DMS153 treated with DMSO at 0.1 percent for 48 hours (cell line): Measurements from ENCODE around the gene CS.
"Not testable (repeated sequence)": the region's sequence is repeated elsewhere in the genome, so short reads cannot be mapped to it uniquely, and the experiment has no call there.

Experiments
- DNase-seq: peaks from one replicate; lab custom pipeline; 2025; ENCODE audit not compliant: unreplicated experiment; lab: John Stamatoyannopoulos, UW

Gene CS

GRCh38 chr12:56321027-56321426 lies 20.9 kb upstream of the CS start:
- DNase-seq = no peak

DNA sequence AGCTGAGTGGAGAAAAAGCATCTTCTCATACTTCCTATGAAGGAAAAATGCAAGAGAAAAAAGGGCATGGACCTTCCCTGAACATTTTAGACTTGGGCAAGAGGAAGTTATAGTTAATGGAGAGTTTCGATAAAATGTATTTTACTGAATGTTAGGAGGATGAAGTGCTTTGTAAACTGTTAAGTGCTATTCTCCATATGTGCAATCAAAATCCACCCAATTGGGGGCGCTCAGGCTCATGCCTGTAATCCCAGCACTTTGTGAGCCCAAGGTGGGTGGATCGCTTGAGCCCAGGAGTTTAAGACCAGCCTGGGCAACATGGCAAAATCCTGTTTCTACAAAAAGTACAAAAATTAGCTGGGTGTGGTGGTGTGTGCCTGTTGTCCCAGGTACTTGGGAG lies 17.5 kb upstream of the CS start:
- no peak for DNase-seq

- DNase-seq = peak; percentile 98
These were observed 15.7 kb upstream of the CS start, which contains the start of gene CNPY2 for GRCh38 chr12:56315622-56316473. CNPY2 (minus strand) TSS chr12:56315988; CDS start chr12:56315217, 771 bp downstream.

DNA sequence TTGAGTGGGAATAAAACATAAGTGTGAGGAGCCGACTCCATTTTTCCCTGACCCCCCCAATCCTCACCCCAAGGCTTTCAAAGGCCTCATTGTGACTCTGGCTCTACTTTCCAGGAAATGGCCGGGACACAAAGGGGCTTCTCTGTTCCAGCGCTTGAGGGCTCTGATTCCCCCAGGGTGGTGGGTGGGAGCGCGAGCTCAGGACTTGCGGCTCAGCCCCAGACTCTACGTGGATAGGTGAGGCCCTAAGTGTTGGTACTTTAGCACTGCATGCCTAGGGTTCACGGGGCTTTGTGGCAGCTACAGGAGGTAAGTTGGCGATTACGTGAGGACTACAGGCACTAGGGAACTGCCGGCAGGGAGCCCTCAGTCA lies 15.1 kb upstream of the CS start:
- no peak for DNase-seq

DNA sequence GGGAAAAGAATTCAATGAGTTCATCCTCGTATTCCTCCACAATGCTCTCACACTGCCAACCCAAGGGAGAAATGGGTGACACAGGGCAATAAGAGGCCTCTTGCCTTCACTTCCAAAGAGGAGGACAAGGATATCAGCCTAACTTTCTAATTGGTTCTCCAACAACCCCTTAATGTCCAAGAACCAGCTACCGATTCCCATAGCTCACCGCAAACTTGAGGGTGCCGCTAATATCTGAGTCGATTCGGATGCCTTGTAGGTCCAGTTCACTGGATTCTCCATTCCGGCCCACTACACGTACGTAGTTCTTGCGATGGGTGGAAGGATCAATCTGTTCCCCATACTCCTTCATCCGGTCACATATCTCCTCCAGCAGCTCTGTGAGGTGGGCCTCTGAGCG lies 10.9 kb upstream of the CS start:
- DNase-seq = no peak

DNA sequence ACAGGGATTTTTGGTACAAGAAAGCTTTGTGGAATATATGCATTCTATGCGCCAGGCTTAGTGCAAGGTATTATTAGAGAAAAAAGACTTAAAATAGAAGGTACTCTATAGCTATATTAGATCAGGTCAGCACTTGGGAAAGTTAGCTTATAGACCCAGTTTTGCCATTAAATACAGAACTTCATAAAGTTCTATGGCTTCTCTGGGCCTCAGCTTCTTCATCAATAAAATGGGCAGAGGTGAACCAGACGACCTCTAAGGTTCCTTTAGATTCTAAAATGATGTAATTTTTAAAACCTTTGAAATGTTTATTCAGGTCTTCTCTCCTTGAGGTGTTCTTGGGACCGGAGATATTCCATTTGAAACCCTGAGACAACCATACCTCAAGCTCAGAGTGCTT lies 8.6 kb upstream of the CS start:
- DNase-seq = no peak

- no peak for DNase-seq
These were observed 7.3 kb upstream of the CS start for GRCh38 chr12:56307221-56307965.

GRCh38 chr12:56304872-56305590 lies 4.9 kb upstream of the CS start:
- DNase-seq = no peak

DNA sequence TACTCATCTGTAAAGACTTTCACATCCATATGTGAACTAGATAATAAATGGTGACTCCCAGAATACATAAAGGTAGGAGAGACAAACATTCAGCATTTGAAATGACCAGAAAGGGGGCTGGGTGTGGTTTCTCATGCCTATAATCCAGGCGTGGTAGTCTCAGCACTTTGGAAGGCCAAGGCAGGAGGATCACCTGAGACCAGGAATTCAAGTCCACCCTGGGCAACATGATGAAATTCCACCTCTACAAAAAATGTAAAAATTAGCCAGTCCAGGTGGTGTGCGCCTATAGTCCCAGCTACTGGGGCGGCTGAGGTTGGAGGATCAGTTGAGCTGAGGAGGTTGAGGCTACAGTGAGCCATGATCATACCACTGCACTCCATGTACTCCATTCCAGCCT lies 4.1 kb upstream of the CS start:
- DNase-seq = no peak

- DNase-seq = peak; percentile 49
These were observed 724 bp upstream of the CS start for GRCh38 chr12:56300644-56301464.

- DNase-seq = no peak
These were observed 750 bp downstream of the CS start for GRCh38 chr12:56299308-56299852.

DNA sequence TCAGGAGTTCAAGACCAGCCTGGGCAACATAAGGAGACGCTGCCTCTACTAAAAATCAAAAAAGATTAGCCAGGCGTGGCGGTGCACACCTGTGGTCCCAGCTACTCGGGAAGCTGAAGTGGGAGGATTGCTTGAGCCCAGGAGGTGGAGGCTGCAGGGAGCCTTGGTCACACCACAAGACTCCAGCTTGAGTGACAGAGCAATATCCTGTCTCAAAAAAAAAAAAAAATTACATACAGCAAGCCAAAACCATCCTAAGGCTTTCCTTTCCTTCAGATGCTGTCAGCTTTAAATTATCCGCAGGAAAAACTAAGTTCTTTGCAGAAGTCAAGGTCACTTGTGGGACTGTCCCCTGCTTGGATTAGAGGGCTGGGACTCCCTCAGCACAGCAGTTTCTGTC lies 1.3 kb downstream of the CS start:
- DNase-seq = no peak

DNA sequence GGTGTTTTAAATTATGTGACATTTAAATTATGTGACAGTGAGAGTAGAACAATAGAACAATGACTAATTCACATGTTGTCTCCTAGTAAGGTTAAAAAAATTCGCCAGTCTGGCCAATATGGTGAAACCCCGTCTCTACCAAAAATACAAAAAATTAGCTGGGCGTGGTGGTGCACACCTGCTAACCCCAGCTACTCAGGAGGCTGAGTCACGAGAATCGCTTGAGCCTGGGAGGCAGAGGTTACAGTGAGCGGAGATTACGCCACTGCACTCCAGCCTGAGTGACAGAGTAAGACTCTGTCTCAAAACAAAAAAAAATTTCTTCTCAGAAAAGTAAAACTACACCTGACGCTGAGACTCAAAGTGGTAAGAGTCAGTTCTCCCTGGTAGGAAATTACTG lies 2.7 kb downstream of the CS start:
- DNase-seq = no peak

- DNase-seq = no peak
These were observed 3.8 kb downstream of the CS start for GRCh38 chr12:56296295-56296694.

GRCh38 chr12:56293795-56294194 lies 6.3 kb downstream of the CS start:
- no peak for DNase-seq

DNA sequence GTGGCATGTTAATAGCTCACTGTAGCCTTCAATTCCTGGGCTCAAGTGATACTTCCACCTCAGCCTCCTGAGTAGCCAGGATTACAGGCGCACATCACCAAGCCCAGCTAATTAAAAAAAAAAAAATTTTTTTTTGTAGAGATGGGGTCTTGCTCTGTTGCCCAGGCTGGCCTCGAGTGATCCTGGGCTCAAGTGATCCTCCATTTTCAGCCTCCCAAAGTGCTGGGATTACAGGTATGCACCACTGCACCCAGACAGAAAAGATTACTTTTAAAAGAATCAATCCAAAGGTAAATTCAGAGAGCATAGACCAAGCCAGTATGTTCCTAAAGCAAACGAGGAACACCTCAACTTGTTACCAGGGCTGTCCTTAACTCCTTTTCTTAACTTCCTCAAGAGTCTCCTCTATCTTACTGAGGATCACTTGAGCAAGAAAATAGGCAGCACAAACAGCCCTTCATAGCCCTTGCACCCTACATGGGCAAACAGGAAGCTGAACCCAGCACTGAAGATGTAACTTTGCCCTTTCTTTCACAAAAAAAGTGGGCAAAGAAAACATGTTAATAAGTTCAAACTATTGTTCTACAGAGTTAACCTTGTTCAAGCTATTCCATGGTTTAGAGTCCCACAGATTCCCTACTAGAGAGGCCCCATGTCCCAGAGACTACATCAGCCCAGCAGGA lies 11.3 kb downstream of the CS start:
- no peak for DNase-seq

DNA sequence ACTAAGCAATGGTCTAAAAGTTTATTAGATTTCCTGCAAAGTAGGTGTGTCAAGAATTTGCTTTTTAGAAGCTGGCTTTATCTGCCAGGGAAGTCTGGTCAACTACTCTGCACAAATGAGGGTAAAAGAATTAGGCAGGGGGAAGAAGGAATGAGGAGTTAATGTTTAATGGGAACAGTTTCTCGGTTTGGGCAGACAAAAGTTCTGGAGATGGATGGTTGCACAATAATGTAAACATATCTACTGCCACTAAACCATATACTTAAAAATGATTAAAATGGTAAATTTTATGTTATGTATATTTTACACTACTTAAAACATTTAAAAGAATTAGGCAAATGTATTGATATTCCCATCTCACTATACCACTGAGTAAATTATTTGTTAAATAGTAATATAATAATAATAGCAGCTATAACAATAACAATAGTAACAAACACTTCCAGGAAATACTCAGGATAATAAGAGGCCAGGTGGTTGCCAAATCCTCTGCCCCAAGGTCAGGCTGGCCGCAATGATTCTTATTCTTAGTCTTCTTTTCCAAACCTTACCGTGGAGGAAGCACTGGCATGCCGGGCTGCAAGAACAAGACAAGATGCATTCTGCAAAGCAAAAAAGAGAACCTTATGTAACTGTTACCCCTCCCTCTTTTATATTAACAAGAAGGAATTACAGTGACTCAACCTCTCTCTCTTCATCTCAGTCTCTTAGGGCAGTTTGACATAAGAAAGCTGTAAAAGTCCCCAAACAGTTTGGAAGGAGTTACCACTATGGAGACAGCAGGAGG lies 13.9 kb downstream of the CS start:
- DNase-seq = no peak

DNA sequence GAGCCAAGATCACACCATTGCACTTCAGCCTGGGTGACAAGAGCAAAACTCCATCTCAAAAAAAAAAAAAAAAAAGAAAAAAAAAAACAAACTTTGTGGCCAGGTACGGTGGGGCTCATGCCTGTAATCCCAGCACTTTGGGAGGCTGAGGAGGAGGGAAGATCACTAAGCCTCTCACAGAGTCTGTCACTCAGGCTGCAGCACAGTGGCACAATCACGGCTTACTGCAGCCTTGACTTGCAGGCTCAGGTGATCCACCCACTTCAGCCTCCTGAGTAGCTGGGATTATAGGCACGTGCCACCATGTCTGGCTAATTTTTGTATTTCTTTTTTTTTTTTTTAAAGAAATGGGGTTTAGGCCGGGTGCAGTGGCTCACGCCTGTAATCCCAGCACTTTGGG lies 15.9 kb downstream of the CS start:
- not testable (repeated sequence) for DNase-seq

DNA sequence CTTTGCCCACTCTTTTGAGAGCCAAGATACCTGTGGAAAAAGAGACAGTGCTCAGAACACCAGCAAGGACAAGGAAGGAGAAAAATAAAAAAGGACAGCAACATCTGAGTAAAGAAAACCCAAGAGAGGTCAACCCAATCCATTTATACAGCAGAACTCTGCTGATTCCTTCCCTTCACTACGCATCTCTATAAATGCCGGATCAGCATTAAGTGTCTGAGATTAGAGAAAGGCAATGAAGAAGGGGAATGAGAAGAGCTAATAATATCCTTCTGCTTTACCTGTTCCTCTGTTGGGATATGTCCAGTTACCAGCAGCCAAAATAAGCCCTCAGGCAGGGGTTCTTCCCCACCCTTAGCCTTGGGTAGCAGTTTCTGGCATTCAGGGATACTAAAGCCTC lies 17.6 kb downstream of the CS start:
- no peak for DNase-seq
